Ovary (tissue), 10 donors: ENCODE results near the gene UBXN7. TPM values are rescaled to one million over a fixed set of nuclear protein-coding genes. Genes with fewer than 3 reads are reported as not detected.
"Not testable (repeated sequence)": the region's sequence is repeated elsewhere in the genome, so short reads cannot be mapped to it uniquely, and the experiment has no call there.

Experiments used
- DNase-seq, 5 donors: peaks; one replicate each; pipeline ENCODE4 v3.0.0-alpha.2; 2019 to 2020
- H3K27ac ChIP-seq, 2 donors: fragments of 200-600 bp; one replicate each; pipeline versions ENCODE4 v1.5.1 to v1.8.0; 2019 to 2022
- H3K27me3 ChIP-seq: fragments of 200-600 bp; one replicate; pipeline ENCODE4 v1.8.0; 2022
- H3K36me3 ChIP-seq: fragments of 200-600 bp; sonication (generic); one replicate; pipeline ENCODE4 v1.5.1; 2019
- H3K4me1 ChIP-seq: one replicate; pipeline ENCODE4 v1.8.1; 2013; ENCODE audit warnings: mild to moderate bottlenecking, moderate library complexity; ENCODE audit not compliant: insufficient read depth
- H3K4me3 ChIP-seq: fragments of 200-600 bp; sonication (generic); one replicate; pipeline ENCODE4 v1.5.1; 2017
- H3K9me3 ChIP-seq, 2 donors: fragments of 200-600 bp in 1 of 2; sonication (generic) in 1 of 2; one replicate each; pipeline versions ENCODE4 v1.5.1 to v1.8.1; 2013 to 2019; ENCODE audit warnings: mild to moderate bottlenecking in 1 of 2, moderate library complexity in 1 of 2
- CTCF ChIP-seq, 3 donors: fragments of 450-650 bp in 2 of 3; fragments of 200-600 bp in 1 of 3; IDR thresholded peaks; one replicate each; pipeline versions ENCODE4 v1.5.1 to v1.8.0; 2016 to 2022; ENCODE audit warnings: antibody characterized with exemption in 3 of 3, mild to moderate bottlenecking in 1 of 3
- EP300 ChIP-seq: sonication (generic); formaldehyde crosslinking; IDR thresholded peaks from one replicate; pipeline ENCODE4 v1.6.1; 2017; ENCODE audit warnings: antibody characterized with exemption
- POLR2A ChIP-seq: fragments of 450-650 bp; IDR thresholded peaks from one replicate; pipeline ENCODE4 v1.6.1; 2017; ENCODE audit warnings: antibody characterized with exemption, mild to moderate bottlenecking, moderate library complexity
- WGBS, 3 donors: extraction: QIAGEN DNeasy Blood & Tissue Kit in 1 of 3; methylation state at CpG; one replicate each; pipeline versions ENCODE4 v1.1.5 to v1.1.7; 2013 to 2017; 5-methylcytosine and 5-hydroxymethylcytosine counted together
- intact Hi-C, 4 donors: fragments of 100-400 bp; cut with DNase I; formaldehyde crosslinking; loops; one replicate each; pipeline versions ENCODE4 v1.11.0 to v1.15.1; 2022 to 2023
- long read RNA-seq, 3 donors: library from polyadenylated mRNA in 2 of 3; unstranded in 2 of 3; transcript quantifications; one replicate each; pipeline ENCODE4 v2.0.0 and lab custom pipeline, GENCODE V29; 2021 to 2026
- polyA plus RNA-seq, 2 donors: library from polyadenylated mRNA; stranded (reverse); fragments of 200-250 nt in 1 of 2; fragments of 350-450 nt in 1 of 2; fragmentation: Illumina TruSeq in 1 of 2; extraction: RNeasy Lipid Tissue Mini Kit (QIAGEN cat#74804) in 1 of 2; gene quantifications; one replicate each; pipeline ENCODE4 v1.2.3, GENCODE V29; 2013 to 2014
- total RNA-seq, 7 donors: library from RNA; depleted of rRNA in 2 of 7; stranded (reverse); fragments of >200 nt in 2 of 7; fragmentation: NEBNext Ultra II Directional in 3 of 7; extraction: Animal tissue kit (Norgen Biotek cat#: 25700) in 3 of 7; gene quantifications; one replicate each; pipeline versions ENCODE4 v1.1.0 to v1.2.4, GENCODE V29; 2016 to 2023
- donor health status: DM: no; HTN: no; CAD: no; lungs with moderate emphysema.
- donor health status: DM: no; HTN: no; CAD: no.
- donor health status: Bipolar disorder and iron deficiency.
- donor health status: DM: yes; HTN: yes; CAD: no.
- donor health status: DM: no; HTN: no; CAD: no.
- donor health status: DM: yes; HTN: yes; CAD: no.

The UBXN7 gene
- 10 to 100 TPM; 13.0 to 71.4 (median 58.8) TPM for total RNA-seq
- 10 to 100 TPM; 21.2 to 23.3 TPM for polyA plus RNA-seq
- long read RNA-seq, donor 1, full-length matches to known transcripts: 15 of 23 reads
- long read RNA-seq, donor 1, partial matches to known transcripts: 3 of 23 reads
- long read RNA-seq, donor 1, other reads (novel, unspliced or antisense): 5 of 23 reads
- long read RNA-seq, donor 2, full-length matches to known transcripts: 8 of 8 reads
- long read RNA-seq, donor 2, partial matches to known transcripts: 0 of 8 reads
- long read RNA-seq, donor 2, other reads (novel, unspliced or antisense): 0 of 8 reads
- long read RNA-seq, donor 3, full-length matches to known transcripts: 10 of 11 reads
- long read RNA-seq, donor 3, partial matches to known transcripts: 0 of 11 reads
- long read RNA-seq, donor 3, other reads (novel, unspliced or antisense): 1 of 11 reads

- peaks cover 6% of the 10 kb centered on the region for H3K4me1 ChIP-seq
- H3K27me3 ChIP-seq: no peaks in the 10 kb centered on the region
- TF ChIP-seq EP300: no peak
- TF ChIP-seq POLR2A: peak; percentile 57
- H3K9me3 ChIP-seq: no peaks in the 10 kb centered on the region
- peak within 1 kb of the TSS; percentile 86 for H3K4me3 ChIP-seq
- intact Hi-C loops: no loop called here
- H3K27ac ChIP-seq: peak within 1 kb of the TSS; percentile 87 to 89
- peak; percentile 95 to 98 (median 97) for DNase-seq
- H3K36me3 ChIP-seq: no peaks in the 10 kb centered on the region
- 0 to 1% (median 0%) methylated on average over 55 to 67 of the region's 67 CpGs for WGBS, 3 donors
Measured at GRCh38 chr3:196432137-196432879, at the start of gene UBXN7. Gene UBXN7 (minus strand): TSS chr3:196432427. CDS start chr3:196432399, 28 bp downstream.

- Histone ChIP-seq H3K9me3 (no peaks in the 10 kb centered on the region), H3K27me3 (no peaks in the 10 kb centered on the region), H3K4me3 (no peak overlapping the region), H3K4me1 (no peaks in the 10 kb centered on the region), H3K36me3 (no peaks in the 10 kb centered on the region), H3K27ac (no peak overlapping the region)
- intact Hi-C loops: no loop called here
- no peak for TF ChIP-seq EP300
- DNase-seq: no peak
- 94% methylated on average over 4 of the region's 4 CpGs for WGBS, 3 donors
Measured at GRCh38 chr3:196477678-196478077, 45.5 kb upstream of the UBXN7 start.

- Histone ChIP-seq H3K4me3 (no peak overlapping the region), H3K36me3 (no peaks in the 10 kb centered on the region), H3K9me3 (no peaks in the 10 kb centered on the region), H3K4me1 (no peaks in the 10 kb centered on the region), H3K27me3 (no peaks in the 10 kb centered on the region), H3K27ac (no peak overlapping the region)
- no peak for TF ChIP-seq EP300
- no peak for TF ChIP-seq POLR2A
- no peak for TF ChIP-seq CTCF (IDR thresholded peaks at IDR 0.05)
- WGBS, 3 donors: 90 to 93% (median 92%) methylated on average over 8 of the region's 8 CpGs
- intact Hi-C loops: no loop called here
- DNase-seq: no peak
Measured at GRCh38 chr3:196472286-196472685, 40.1 kb upstream of the UBXN7 start.

- Histone ChIP-seq H3K4me1 (no peaks in the 10 kb centered on the region), H3K4me3 (no peak overlapping the region), H3K27ac (no peak overlapping the region), H3K9me3 (no peaks in the 10 kb centered on the region), H3K27me3 (no peaks in the 10 kb centered on the region), H3K36me3 (no peaks in the 10 kb centered on the region)
- TF ChIP-seq CTCF (IDR thresholded peaks at IDR 0.05) (no peak), POLR2A (no peak), EP300 (no peak)
- intact Hi-C loops: no loop called here
- 80 to 83% (median 81%) methylated on average over 2 of the region's 2 CpGs for WGBS, 3 donors
- DNase-seq: no peak
Measured at GRCh38 chr3:196471551-196471950, 39.3 kb upstream of the UBXN7 start.

GRCh38 chr3:196470182-196470581 is 38.0 kb upstream of the UBXN7 start:
- WGBS, 3 donors: 92 to 99% (median 96%) methylated on average over 3 of the region's 3 CpGs
- H3K9me3 ChIP-seq, H3K4me3 ChIP-seq, H3K27me3 ChIP-seq, DNase-seq, H3K27ac ChIP-seq, H3K36me3 ChIP-seq, intact Hi-C loops, H3K4me1 ChIP-seq: not testable (repeated sequence)
